H1 (cell line): ENCODE results near the gene DUS1L. TPM values are rescaled to one million over a fixed set of nuclear protein-coding genes. Genes with fewer than 3 reads are reported as not detected.

Source experiments
- ATF2 ChIP-seq: IDR thresholded peaks from 2 replicates; pipeline ENCODE4 v1.6.1; 2012; ENCODE audit warnings: low read length, inconsistent platforms
- CHD2 ChIP-seq: IDR thresholded peaks from 2 replicates; pipeline ENCODE4 v1.6.1; 2012; ENCODE audit warnings: low read length, improper control_type of control experiment
- CTBP2 ChIP-seq: IDR thresholded peaks from 2 replicates; pipeline ENCODE4 v1.7.0; 2011; ENCODE audit warnings: borderline replicate concordance, mild to moderate bottlenecking, moderate library complexity, mixed read lengths, low read length; ENCODE audit not compliant: insufficient read depth, insufficient read length
- FOSL1 ChIP-seq: IDR thresholded peaks from 2 replicates; pipeline ENCODE4 v1.6.1; 2011; ENCODE audit warnings: mild to moderate bottlenecking, low read depth, low read length, moderate library complexity; ENCODE audit not compliant: insufficient read depth
- GABPA ChIP-seq: IDR thresholded peaks from 2 replicates; pipeline ENCODE4 v1.6.1; 2011; ENCODE audit warnings: mild to moderate bottlenecking, low read length, moderate library complexity, borderline replicate concordance; ENCODE audit not compliant: insufficient read depth
- JUND ChIP-seq: IDR thresholded peaks from 2 replicates; pipeline ENCODE4 v1.6.1; 2011; ENCODE audit warnings: mild to moderate bottlenecking, improper control_type of control experiment, low read length
- RAD21 ChIP-seq, 2 experiments: IDR thresholded peaks in 1 of 2; conservative IDR thresholded peaks in 1 of 2; 2 replicates each; pipeline ENCODE4 v1.6.1; 2011; ENCODE audit warnings: low read depth in 2 of 2, low read length in 2 of 2, improper control_type of control experiment in 1 of 2, inconsistent platforms in 1 of 2, mild to moderate bottlenecking in 1 of 2, moderate library complexity in 1 of 2
- RNF2 ChIP-seq: fragments of 200-900, 300-1000 bp; sonication (generic); IDR thresholded peaks from 2 replicates; pipeline ENCODE4 v1.7.1; 2016; ENCODE audit warnings: borderline replicate concordance, low read depth, mild to moderate bottlenecking, antibody characterized with exemption, low read length; ENCODE audit not compliant: poor library complexity, severe bottlenecking; ENCODE audit errors: missing control alignments
- TAF7 ChIP-seq: optimal IDR thresholded peaks from 2 replicates; pipeline ENCODE3; 2011; ENCODE audit warnings: low read depth, mild to moderate bottlenecking, inconsistent platforms, low read length, moderate library complexity, borderline replicate concordance
- polyA plus RNA-seq, 7 experiments: library from polyadenylated mRNA; depleted of rRNA in 3 of 7; stranded (reverse) in 5 of 7; unstranded in 2 of 7; fragments of >200 nt in 5 of 7; fragments of 200-250 nt in 2 of 7; gene quantifications; 1 replicate in 5 of 7; 2 replicates in 1 of 7; 4 replicates in 1 of 7; pipeline versions ENCODE4 v1.2.1 to v1.2.3, GENCODE V29; 2011 to 2013; ENCODE audit warnings: missing spikeins in 2 of 7, mixed read lengths in 2 of 7
- total RNA-seq: library from RNA; stranded (reverse); fragmentation: NEBNext Ultra II Directional; extraction: Animal tissue kit (Norgen Biotek cat#: 25700); gene quantifications from 2 replicates; pipeline ENCODE4 v1.2.1, GENCODE V29; 2021
- TF ChIP-seq, protein P1 (sequence below): IDR thresholded peaks from 2 replicates; pipeline ENCODE4 v1.6.1; 2012; ENCODE audit warnings: inconsistent platforms

Gene DUS1L
- total and polyA plus RNA-seq, 2 of the 8 experiments (the other 6 are each of a cell fraction or from before 2014, with no cell fraction given) = 34.5 to 69.1 TPM

DNA sequence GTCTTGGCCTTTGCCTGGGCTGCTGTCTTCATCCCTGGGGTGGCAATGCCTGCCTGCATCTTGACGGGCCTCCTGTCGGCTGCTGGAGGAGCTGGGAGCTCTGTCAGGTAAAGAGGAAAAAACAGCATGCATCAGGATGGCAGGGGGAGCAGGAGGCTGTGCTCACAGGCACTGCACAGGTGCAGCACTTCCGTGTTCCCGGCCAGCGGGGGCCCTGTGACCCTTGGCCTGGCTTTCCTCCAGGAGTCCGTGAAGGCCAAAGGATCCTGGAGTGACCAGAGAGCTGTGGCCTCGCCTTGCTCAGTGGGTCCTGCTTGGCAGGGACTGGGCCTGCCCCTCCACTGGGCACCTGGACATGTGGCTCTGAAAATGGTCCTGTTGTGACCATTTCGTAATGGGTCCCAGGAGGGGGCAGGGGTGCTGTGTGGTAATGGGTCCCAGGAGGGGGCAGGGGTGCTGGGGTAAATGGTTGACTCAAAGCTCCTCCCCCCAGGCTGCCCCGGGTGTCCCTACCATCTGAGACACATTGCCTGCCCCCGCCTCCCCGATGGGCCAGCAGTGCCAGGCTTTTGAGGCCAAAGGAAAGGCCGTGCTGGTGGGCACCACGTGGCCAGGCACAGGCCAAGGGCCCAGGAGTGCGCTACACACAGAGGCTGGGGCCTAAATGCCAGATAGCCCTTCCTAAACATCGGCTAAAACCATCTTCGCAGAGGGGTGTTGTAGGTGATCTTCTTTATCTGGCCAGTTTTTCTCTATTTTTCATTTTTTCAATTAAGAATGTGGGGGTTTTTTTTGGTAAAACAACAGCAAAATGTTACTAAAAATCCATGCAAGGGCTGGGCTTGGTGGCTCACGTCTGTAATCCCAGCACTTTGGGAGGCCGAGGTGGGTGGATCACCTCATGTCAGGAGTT lies 36.4 kb upstream of the DUS1L start (continued):
- TF ChIP-seq CTBP2 = no peak
- TF ChIP-seq, protein P1, sequence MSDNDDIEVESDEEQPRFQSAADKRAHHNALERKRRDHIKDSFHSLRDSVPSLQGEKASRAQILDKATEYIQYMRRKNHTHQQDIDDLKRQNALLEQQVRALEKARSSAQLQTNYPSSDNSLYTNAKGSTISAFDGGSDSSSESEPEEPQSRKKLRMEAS = no peak
- no peak for TF ChIP-seq JUND
- no peak for TF ChIP-seq FOSL1
- TF ChIP-seq TAF7 = no peak
- no peak for TF ChIP-seq CHD2
- no peak for TF ChIP-seq RNF2
- no peak for TF ChIP-seq ATF2
- TF ChIP-seq RAD21 (IDR thresholded peaks at IDR 0.05 in 1 of 2, conservative IDR thresholded peaks at IDR 0.05 in 1 of 2; ENCODE audit: low read depth in 2 of 2, low read length in 2 of 2) = no peak
- TF ChIP-seq GABPA = no peak
